ENCODE data around the gene CRP. TPM values are rescaled to one million over a fixed set of nuclear protein-coding genes. Genes with fewer than 3 reads are reported as not detected.
"Not testable (repeated sequence)": the region's sequence is repeated elsewhere in the genome, so short reads cannot be mapped to it uniquely, and the experiment has no call there.

Gene CRP
- total RNA-seq, 1 donor from 2014 or later: not detected

GRCh38 chr1:159675046-159675445, 39.3 kb downstream of the CRP start:
- TF ChIP-seq, protein P1, sequence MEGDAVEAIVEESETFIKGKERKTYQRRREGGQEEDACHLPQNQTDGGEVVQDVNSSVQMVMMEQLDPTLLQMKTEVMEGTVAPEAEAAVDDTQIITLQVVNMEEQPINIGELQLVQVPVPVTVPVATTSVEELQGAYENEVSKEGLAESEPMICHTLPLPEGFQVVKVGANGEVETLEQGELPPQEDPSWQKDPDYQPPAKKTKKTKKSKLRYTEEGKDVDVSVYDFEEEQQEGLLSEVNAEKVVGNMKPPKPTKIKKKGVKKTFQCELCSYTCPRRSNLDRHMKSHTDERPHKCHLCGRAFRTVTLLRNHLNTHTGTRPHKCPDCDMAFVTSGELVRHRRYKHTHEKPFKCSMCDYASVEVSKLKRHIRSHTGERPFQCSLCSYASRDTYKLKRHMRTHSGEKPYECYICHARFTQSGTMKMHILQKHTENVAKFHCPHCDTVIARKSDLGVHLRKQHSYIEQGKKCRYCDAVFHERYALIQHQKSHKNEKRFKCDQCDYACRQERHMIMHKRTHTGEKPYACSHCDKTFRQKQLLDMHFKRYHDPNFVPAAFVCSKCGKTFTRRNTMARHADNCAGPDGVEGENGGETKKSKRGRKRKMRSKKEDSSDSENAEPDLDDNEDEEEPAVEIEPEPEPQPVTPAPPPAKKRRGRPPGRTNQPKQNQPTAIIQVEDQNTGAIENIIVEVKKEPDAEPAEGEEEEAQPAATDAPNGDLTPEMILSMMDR (conservative IDR thresholded peaks at IDR 0.05): no peak
- Mint-ChIP-seq H3K4me3 (no peak overlapping the region), H3K36me3 (no peaks in the 10 kb centered on the region), H3K27ac (no peak overlapping the region), H3K4me1 (ENCODE audit: unreplicated experiment) (no peaks in the 10 kb centered on the region), H3K9me3 (no peaks in the 10 kb centered on the region), H3K27me3 (no peaks in the 10 kb centered on the region)
- DNase-seq (ENCODE audit: extremely low spot score, unreplicated experiment): no peak

DNA sequence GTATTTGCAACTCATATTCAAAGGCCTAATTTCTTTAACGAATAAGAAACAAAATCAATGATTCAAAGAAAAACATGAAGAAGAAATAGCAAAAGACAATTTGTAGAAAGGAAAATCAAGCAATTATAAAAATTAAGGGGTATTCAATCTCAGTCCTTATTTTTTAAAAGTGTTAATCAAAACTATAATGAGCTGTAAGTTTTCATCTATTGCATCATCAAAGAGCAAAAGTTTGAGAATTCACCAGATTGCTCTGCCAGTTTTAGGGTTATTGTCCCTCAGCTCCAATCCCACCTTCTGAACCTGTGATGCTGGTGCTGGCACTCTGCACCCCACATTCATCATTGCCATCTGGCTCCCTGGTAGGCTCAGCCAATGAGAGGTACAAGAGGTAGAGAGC, 42.0 kb downstream of the CRP start:
- not testable (repeated sequence) for H3K4me1 Mint-ChIP-seq (ENCODE audit: unreplicated experiment); H3K27ac Mint-ChIP-seq; H3K9me3 Mint-ChIP-seq; H3K4me3 Mint-ChIP-seq; H3K36me3 Mint-ChIP-seq; DNase-seq (ENCODE audit: extremely low spot score, unreplicated experiment); H3K27me3 Mint-ChIP-seq

DNA sequence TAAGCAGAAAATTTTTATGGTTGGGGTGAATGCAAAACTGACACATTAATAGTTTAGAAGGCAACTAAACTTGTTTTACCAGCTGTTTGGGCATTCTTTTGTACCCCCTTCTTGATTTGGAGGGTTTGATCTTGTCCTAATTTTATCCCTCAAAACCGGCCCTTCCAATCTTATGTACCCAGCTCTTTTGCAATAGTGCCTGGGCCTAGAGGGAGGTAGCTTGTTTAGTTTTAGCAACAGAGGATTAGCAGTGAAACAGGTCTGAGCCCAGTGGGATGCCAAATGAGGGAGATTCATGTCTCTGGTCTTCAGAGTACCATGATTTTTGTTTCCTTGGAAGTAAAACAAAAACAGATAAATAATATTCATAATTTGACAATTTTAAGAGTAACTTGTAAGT, 45.1 kb downstream of the CRP start:
- Mint-ChIP-seq H3K36me3 (no peaks in the 10 kb centered on the region), H3K27me3 (no peaks in the 10 kb centered on the region), H3K4me3 (no peak overlapping the region), H3K27ac (no peak overlapping the region), H3K4me1 (ENCODE audit: unreplicated experiment) (no peaks in the 10 kb centered on the region), H3K9me3 (no peaks in the 10 kb centered on the region)
- TF ChIP-seq, protein P1 (conservative IDR thresholded peaks at IDR 0.05): no peak
- DNase-seq (ENCODE audit: extremely low spot score, unreplicated experiment): no peak

GRCh38 chr1:159668739-159669138, 45.6 kb downstream of the CRP start:
- Mint-ChIP-seq H3K9me3 (no peaks in the 10 kb centered on the region), H3K27me3 (no peaks in the 10 kb centered on the region), H3K27ac (no peak overlapping the region), H3K4me3 (no peak overlapping the region), H3K4me1 (ENCODE audit: unreplicated experiment) (no peaks in the 10 kb centered on the region), H3K36me3 (no peaks in the 10 kb centered on the region)
- TF ChIP-seq, protein P1 (conservative IDR thresholded peaks at IDR 0.05): no peak
- no peak for DNase-seq (ENCODE audit: extremely low spot score, unreplicated experiment)

DNA sequence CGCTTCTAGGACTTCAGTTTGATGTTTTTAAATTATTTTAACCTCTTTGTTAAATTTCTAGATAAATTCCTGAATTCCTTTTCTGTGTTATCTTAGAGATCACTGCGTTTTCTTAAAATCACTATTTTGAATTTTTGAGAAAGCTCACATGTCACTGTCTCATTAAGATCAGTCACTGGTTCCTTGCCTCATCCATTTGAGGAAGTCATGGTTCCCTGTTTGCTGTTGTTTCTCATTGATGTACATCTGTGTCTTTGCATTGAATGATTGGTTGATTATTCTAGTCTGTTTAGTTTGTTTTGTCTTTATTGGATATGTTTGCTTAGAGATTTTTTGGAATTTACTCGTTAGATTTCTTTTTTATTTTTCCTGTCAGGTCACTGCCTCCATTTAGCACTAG, 50.1 kb downstream of the CRP start:
- Mint-ChIP-seq H3K27ac (no peak overlapping the region), H3K36me3 (no peaks in the 10 kb centered on the region), H3K4me1 (ENCODE audit: unreplicated experiment) (no peaks in the 10 kb centered on the region), H3K4me3 (no peak overlapping the region), H3K9me3 (no peaks in the 10 kb centered on the region), H3K27me3 (no peaks in the 10 kb centered on the region)
- DNase-seq (ENCODE audit: extremely low spot score, unreplicated experiment): no peak
- TF ChIP-seq, protein P1 (conservative IDR thresholded peaks at IDR 0.05): no peak

DNA sequence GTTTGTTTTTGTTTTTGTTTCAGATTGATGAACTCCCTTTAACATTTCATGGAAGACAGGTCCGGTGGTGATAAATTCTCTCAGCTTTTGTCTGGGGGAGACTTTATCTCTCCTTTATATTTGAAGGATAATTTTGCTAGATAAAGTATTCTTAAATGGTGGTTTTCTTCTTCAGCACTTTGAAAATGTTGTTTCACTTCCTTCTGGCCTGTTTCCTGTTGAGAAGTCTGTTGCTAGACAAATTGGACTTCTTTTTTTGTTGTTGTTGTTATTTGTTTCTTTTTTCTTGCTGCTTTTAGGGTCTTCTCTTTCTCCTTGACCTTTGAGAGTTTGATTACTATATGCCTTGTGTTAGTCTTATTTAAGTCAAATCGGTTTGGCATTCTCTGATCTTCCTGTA, 50.8 kb downstream of the CRP start:
- H3K27ac Mint-ChIP-seq: no peak overlapping the region
- TF ChIP-seq, protein P1 (conservative IDR thresholded peaks at IDR 0.05): no peak
- H3K4me1 Mint-ChIP-seq (ENCODE audit: unreplicated experiment): no peaks in the 10 kb centered on the region
- no peak for DNase-seq (ENCODE audit: extremely low spot score, unreplicated experiment)
- H3K4me3 Mint-ChIP-seq: no peak overlapping the region
- H3K27me3 Mint-ChIP-seq: no peaks in the 10 kb centered on the region
- no peaks in the 10 kb centered on the region for H3K9me3 Mint-ChIP-seq
- H3K36me3 Mint-ChIP-seq: no peaks in the 10 kb centered on the region

Other genes with a start within 250 kb of the CRP start
- not detected in 2 replicates for gene OR10J5, start 178.6 kb downstream of the CRP start, total RNA-seq (ENCODE audit: low replicate concordance)
- gene APCS, start 126.8 kb downstream of the CRP start, total RNA-seq (ENCODE audit: low replicate concordance): 0.40 TPM in 1 of 2 replicates, not detected in the other
- gene DUSP23, start 66.4 kb upstream of the CRP start, total RNA-seq (ENCODE audit: low replicate concordance): 24.0 and 37.7 TPM in 2 replicates
- gene FCRL6, start 87.8 kb upstream of the CRP start, total RNA-seq (ENCODE audit: low replicate concordance): not detected in 2 replicates
- gene SLAMF8, start 112.3 kb upstream of the CRP start, total RNA-seq (ENCODE audit: low replicate concordance): not detected in 2 replicates
- not detected in 2 replicates for gene VSIG8, start 148.1 kb upstream of the CRP start, total RNA-seq (ENCODE audit: low replicate concordance)
- 1.0 and 2.8 TPM in 2 replicates for gene CFAP45, start 185.6 kb upstream of the CRP start, total RNA-seq (ENCODE audit: low replicate concordance)
- gene TAGLN2, start 210.9 kb upstream of the CRP start, total RNA-seq (ENCODE audit: low replicate concordance): 138 and 208 TPM in 2 replicates
- 36.4 and 44.3 TPM in 2 replicates for gene IGSF9, start 231.0 kb upstream of the CRP start, total RNA-seq (ENCODE audit: low replicate concordance)
- not detected in 2 replicates for gene SLAMF9, start 239.6 kb upstream of the CRP start, total RNA-seq (ENCODE audit: low replicate concordance)

Measured in type B pancreatic cell (in vitro differentiated cells).